Measurements from ENCODE around the gene METTL16. TPM values are rescaled to one million over a fixed set of nuclear protein-coding genes. Genes with fewer than 3 reads are reported as not detected.
A peak's percentile ranks its signal among the peaks of the same experiment; 100 is the strongest.

The METTL16 gene
- total RNA-seq, 6 donors from 2014 or later, result 20.3 to 37.2 (median 30.6) TPM

- 88 to 94% methylated on average over 4 to 6 of the region's 6 CpGs for WGBS, 2 donors
Measured at GRCh38 chr17:2423271-2423670, 88.4 kb downstream of the METTL16 start.

DNA sequence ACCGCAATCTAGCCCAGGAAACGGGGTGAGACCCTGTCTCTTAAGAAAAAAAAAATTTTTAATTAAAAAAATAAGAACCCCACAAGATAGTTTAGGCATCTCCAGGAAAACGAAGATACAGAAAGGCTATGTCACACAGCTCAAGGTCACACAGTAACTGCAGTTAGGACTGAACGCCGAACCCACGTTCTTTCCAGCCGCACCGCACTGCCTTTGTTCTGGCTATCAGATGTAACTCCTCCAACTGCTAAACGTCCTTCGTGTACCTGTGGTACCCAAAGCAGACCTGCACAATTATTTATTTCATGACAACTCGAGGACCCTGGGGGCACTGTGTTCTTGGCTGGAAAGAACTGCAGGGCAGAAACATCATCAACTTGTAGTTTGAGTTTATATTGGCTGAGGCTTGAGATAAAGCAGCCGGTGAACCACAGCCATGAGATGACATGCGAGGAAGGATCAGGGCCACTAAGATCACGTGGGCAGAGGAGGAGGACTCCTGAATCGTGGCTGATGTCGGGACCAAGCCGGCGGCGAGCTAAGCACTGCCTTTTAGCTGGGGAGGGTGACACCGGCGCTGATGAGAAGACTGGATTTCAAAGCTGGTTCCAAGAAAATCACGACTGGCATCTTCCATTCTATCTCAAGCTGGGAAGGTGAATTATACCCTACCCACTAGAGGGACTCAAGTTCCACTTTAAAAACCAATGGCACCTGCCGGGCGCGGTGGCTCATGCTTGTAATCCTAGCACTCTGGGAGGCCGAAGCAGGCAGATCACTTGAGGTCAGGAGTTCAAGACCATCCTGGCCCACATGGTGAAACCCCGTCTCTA, 90.2 kb downstream of the METTL16 start:
- H3K36me3 ChIP-seq, result peaks cover 0 to 37% (median 17%) of the 10 kb centered on the region in 4 donors
- H3K4me3 ChIP-seq, result no peak overlapping the region
- 83 to 86% methylated on average over 25 to 27 of the region's 27 CpGs for WGBS, 2 donors
- no peaks in the 10 kb centered on the region for H3K27me3 ChIP-seq
- TF ChIP-seq, protein P1, sequence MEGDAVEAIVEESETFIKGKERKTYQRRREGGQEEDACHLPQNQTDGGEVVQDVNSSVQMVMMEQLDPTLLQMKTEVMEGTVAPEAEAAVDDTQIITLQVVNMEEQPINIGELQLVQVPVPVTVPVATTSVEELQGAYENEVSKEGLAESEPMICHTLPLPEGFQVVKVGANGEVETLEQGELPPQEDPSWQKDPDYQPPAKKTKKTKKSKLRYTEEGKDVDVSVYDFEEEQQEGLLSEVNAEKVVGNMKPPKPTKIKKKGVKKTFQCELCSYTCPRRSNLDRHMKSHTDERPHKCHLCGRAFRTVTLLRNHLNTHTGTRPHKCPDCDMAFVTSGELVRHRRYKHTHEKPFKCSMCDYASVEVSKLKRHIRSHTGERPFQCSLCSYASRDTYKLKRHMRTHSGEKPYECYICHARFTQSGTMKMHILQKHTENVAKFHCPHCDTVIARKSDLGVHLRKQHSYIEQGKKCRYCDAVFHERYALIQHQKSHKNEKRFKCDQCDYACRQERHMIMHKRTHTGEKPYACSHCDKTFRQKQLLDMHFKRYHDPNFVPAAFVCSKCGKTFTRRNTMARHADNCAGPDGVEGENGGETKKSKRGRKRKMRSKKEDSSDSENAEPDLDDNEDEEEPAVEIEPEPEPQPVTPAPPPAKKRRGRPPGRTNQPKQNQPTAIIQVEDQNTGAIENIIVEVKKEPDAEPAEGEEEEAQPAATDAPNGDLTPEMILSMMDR (IDR thresholded peaks at IDR 0.05), result peak in 1 of 6 experiments; percentile 6
- TF ChIP-seq POLR2AphosphoS5 (IDR thresholded peaks at IDR 0.05), result no peak
- peaks cover 0 to 7% (median 3%) of the 10 kb centered on the region in 4 donors for H3K4me1 ChIP-seq
- no peak for ATAC-seq (ENCODE audit: low FRiP score in 2 of 2)
- H3K27ac ChIP-seq, result no peak overlapping the region
- no peaks in the 10 kb centered on the region for H3K9me3 ChIP-seq
- no peak for DNase-seq

More at GRCh38 chr17:2423271-2423670, 88.4 kb downstream of the METTL16 start:
- no peaks in the 10 kb centered on the region for H3K27me3 ChIP-seq
- TF ChIP-seq EP300 (IDR thresholded peaks at IDR 0.05) (no peak), POLR2AphosphoS5 (IDR thresholded peaks at IDR 0.05) (no peak), POLR2A (IDR thresholded peaks at IDR 0.05) (no peak)
- TF ChIP-seq, protein P1 (IDR thresholded peaks at IDR 0.05), result no peak
- no peak overlapping the region for H3K27ac ChIP-seq
- no peaks in the 10 kb centered on the region for H3K9me3 ChIP-seq
- peaks cover 0 to 32% (median 17%) of the 10 kb centered on the region in 4 donors for H3K36me3 ChIP-seq
- H3K4me3 ChIP-seq, result no peak overlapping the region
- DNase-seq (no peak), ATAC-seq (ENCODE audit: low FRiP score in 2 of 2) (no peak)
- peaks cover 0 to 5% (median 2%) of the 10 kb centered on the region in 4 donors for H3K4me1 ChIP-seq

DNA sequence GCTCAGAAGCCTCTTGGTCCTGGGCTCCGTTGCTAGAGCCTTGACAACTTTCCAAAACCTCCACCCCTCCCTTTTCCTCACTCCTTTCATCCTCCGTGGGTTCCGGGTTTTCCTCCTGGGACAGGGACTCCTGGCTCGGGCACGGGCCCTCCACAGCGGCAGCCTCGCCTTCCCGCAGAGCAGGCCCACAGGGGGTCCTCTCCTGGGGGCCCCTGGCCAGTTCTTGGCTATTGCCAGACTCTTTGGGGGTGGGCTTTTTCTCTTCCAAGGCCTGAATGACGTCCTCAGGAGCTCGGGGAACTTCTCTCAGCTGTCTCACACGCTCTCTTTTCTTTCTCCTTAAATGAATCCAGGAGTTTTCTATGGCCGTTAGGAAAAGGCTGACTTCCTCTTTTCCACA, 91.5 kb downstream of the METTL16 start:
- H3K27me3 ChIP-seq, result no peaks in the 10 kb centered on the region
- no peak for TF ChIP-seq EP300 (IDR thresholded peaks at IDR 0.05)
- TF ChIP-seq, protein P1 (IDR thresholded peaks at IDR 0.05), result no peak
- no peak for TF ChIP-seq POLR2A (IDR thresholded peaks at IDR 0.05)
- TF ChIP-seq POLR2AphosphoS5 (IDR thresholded peaks at IDR 0.05), result no peak
- 75 to 84% methylated on average over 12 of the region's 12 CpGs for WGBS, 2 donors
- ATAC-seq (ENCODE audit: low FRiP score in 2 of 2), result no peak
- DNase-seq, result no peak
- H3K36me3 ChIP-seq, result peaks cover 0 to 37% (median 16%) of the 10 kb centered on the region in 4 donors
- peaks cover 4 to 11% (median 10%) of the 10 kb centered on the region in 4 donors for H3K4me1 ChIP-seq
- H3K27ac ChIP-seq, result no peak overlapping the region
- no peaks in the 10 kb centered on the region for H3K9me3 ChIP-seq
- H3K4me3 ChIP-seq, result no peak overlapping the region

- TF ChIP-seq EP300 (IDR thresholded peaks at IDR 0.05) (no peak), POLR2AphosphoS5 (IDR thresholded peaks at IDR 0.05) (no peak), POLR2A (IDR thresholded peaks at IDR 0.05) (no peak)
- TF ChIP-seq, protein P1 (IDR thresholded peaks at IDR 0.05), result no peak
- ATAC-seq (ENCODE audit: low FRiP score in 2 of 2), result no peak
- Histone ChIP-seq H3K36me3 (peaks cover 0 to 41% (median 16%) of the 10 kb centered on the region in 4 donors), H3K9me3 (no peaks in the 10 kb centered on the region), H3K4me3 (no peak overlapping the region), H3K27ac (peak overlapping the region in 2 of 4 donors; percentile 45 to 74), H3K27me3 (no peaks in the 10 kb centered on the region), H3K4me1 (peaks cover 4 to 11% (median 10%) of the 10 kb centered on the region in 4 donors)
- DNase-seq, result no peak
- 88 to 91% methylated on average over 5 to 6 of the region's 6 CpGs for WGBS, 2 donors
Measured at GRCh38 chr17:2419486-2419885, 92.2 kb downstream of the METTL16 start.
